GM21723 (cell line): ENCODE results near the gene ATAD5.

Source experiments
- ATAC-seq: cut with Tn5 transposase; IDR thresholded peaks from one replicate; pipeline ENCODE4 v1.9.1; 2021; ENCODE audit warnings: mild to moderate bottlenecking, moderate library complexity; ENCODE audit not compliant: unreplicated experiment

Gene ATAD5

DNA sequence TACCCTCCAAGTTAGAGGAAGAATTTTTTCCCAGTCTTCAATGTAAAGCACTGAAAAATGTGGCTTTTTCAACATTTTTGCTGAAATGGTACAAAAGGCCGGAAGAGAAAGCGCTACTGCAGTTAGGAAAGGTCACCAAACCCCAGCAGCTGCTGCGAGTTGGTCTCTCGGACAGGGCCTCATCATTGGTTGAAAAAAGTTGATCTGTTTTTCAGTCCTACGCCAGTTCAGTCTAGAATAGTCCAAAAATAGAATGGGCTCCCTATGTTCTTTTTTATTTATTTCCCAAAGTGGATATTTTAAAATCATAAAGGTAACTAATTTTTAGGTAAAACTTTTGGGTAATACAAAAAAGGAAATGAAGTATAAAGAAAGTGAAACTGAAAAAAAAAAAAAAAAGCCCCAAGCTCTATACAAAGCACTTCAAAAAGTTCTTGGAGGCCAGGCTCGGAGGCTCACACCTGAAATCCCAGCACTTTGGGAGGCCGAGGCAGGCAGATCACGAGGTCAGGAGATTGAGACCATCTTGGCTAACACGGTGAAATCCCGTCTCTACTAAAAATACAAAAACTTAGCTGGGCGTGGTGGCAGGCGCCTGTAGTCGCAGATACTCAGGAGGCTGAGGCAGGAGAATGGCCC is 107.4 kb downstream of the ATAD5 start:
- no peak for ATAC-seq

- no peak for ATAC-seq
These were observed 110.7 kb downstream of the ATAD5 start for GRCh38 chr17:30942308-30943079.
